DMS153 treated with DMSO at 0.1 percent for 48 hours (cell line): ENCODE measurements around the gene GJA3.

Experiments used
- DNase-seq: peaks from one replicate; lab custom pipeline; 2025; ENCODE audit not compliant: unreplicated experiment; lab: John Stamatoyannopoulos, UW

Gene GJA3

DNA sequence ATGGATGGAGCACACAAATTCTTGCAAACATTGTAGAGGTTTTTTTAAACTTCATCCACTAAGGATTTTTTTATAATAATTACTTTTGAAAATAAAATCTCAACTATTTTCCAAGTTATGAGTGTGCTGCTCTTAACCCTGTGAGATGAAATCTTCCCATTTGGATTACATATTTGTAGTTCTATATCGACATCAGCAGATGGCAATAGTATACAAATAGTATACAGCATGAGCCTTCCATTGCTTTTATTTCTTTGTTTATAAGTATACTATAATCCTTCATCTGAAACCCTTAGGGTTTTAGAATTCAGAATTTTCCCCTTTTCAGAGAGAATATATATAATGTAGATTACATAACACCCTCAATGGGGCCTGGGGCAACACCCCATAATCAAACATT is 70.5 kb downstream of the GJA3 start:
- DNase-seq = no peak
